ENCODE measurements around the gene TPM4.

GRCh38 chr19:16071072-16071691, 5.1 kb upstream of the TPM4 start:
- TF ChIP-seq POLR2AphosphoS5 (IDR thresholded peaks at IDR 0.05; ENCODE audit: low read depth, low read length) (no peak), POLR2A (IDR thresholded peaks at IDR 0.05; ENCODE audit: low read depth, low read length) (no peak), TAF1 (IDR thresholded peaks at IDR 0.05; ENCODE audit: borderline replicate concordance, low read depth, low read length) (no peak)
